HK-2 (cell line): ENCODE measurements around the gene ETS2.
"Not testable (repeated sequence)": the region's sequence is repeated elsewhere in the genome, so short reads cannot be mapped to it uniquely, and the experiment has no call there.

Source experiments
- DNase-seq: peaks from one replicate; pipeline ENCODE4 v3.0.0-alpha.2; 2018; ENCODE audit not compliant: unreplicated experiment

ETS2 gene

DNA sequence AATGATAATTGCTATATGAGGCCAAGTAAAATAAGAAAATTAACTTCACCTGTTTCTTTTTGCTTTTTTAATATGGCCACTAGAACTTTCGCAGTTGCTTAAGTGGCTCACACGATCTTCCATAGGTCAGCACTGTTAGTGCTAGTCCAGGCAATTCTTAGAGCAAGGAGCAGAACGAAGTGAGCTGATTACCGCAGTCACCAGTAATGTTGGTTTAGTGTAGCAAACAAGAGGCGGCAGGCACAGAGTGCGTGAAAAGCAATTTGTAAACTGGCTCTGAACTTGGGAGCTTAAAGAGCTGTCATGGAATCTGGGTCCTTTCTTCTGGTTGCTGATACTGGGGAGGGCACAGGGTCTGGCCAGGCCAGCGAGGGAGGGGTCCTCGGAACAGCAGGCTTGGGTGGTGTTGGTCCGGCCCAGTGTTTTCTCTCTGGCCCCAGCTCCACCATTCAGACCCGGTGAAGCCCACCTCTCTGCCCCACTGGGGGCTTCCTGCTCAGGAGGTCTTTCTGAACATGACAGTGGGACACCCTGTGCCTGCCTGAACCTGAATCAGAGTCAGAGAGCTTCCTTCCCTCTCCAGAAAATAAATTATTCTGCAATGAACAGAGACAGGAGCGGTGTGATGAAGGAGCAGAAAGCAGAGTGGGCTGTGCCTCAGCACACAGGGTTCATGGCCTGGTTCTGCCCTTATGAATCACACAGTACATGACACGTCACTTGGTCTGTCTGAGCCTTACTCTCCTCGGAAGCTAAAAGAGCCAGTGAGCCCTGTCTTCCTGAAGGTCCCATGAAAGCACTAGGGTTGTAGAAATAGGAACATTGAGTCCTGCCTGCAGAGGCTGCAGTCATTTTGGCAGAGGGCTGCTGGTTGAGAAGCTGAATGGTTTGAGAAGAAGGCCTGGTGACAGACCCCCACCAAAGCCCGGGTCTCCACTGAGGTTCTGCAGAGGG, 11.9 kb downstream of the ETS2 start:
- DNase-seq: no peak

DNA sequence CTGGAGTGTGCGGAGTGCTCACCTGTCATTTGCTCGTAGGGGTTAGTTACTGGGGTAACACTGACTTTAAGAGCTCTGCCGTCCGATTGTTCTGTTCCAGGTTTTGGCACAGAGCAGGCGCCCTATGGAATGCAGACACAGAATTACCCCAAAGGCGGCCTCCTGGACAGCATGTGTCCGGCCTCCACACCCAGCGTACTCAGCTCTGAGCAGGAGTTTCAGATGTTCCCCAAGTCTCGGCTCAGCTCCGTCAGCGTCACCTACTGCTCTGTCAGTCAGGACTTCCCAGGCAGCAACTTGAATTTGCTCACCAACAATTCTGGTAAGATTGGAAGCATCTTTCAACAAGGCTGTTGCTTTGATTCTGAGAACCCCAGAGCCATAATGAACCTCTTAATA, 12.6 kb downstream of the ETS2 start:
- DNase-seq: no peak

DNA sequence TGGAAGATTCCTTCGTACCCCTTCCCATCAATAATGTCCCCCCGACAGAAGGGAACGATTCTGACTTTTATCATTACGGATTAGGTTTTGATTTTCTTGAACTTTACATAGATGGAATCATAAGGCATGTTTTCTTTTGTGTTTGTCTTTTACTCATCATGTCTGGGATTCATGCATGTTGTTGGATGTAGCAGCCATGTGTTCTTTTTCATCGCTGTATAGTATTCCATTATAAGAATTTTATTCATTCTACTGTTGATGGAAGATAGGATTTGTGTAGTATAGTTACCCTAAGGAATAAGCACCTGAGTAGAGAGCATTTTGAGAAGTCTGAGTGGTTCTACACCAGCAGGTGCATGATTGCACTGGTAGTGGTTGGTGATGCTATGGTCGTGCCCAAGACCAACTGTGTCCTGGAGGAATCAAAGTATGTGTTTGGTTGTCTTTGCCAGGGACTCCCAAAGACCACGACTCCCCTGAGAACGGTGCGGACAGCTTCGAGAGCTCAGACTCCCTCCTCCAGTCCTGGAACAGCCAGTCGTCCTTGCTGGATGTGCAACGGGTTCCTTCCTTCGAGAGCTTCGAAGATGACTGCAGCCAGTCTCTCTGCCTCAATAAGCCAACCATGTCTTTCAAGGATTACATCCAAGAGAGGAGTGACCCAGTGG, 13.5 kb downstream of the ETS2 start:
- DNase-seq: no peak

DNA sequence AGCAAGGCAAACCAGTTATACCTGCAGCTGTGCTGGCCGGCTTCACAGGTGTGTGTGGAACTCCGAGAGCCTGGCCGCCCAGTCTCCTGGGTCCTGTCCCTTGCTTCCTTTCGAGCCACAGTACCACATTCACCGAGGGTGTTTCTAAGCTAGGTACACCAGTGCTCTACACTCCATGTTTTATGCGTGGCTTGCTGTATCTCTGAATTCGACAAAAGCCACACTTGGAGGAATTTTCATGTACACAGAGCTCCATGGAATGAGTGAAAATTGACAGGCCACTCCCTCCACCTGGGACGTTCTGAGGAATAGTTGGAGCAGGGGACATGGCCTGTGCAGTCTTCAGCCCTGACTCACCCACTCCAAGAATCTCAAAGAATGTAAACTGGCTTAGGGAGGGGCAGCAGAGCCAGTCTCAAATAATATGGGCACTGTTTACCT, 14.0 kb downstream of the ETS2 start:
- DNase-seq: peak; percentile 56

DNA sequence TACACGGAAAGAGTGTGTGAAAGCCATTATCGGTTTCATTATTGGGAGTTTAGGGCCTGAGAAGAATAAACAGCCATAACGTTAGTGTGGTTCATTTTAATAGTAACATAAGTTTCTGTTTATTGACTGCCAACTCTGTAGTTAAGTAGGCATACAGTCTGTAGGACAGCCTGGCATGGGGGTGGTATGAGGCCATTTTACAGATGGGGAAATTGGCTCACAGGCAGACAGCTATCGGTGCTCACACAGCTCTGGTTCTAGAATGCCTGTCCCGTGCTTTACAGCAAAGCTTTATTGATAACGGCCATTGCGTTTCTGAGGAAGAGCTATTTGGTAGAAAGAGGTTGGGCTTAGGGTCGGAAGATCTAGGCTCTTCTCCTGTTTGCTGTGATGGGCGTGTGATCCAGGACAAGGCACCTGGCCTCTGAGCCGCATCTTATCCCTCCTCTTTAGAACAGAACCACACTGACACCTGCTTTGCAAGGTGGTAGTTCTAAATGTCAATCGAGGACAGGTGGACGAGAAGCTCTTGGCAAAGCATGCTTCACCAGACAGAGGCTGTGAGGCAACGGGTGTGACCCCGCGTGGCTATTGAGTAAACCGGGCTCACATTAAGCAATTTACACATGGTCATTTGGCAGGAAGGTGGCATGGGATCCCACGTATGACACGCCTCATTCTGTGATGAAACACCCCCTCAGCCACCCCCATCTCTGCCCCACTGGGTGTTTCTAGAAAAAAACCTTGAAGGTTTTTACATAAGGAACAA, 14.9 kb downstream of the ETS2 start:
- DNase-seq: no peak

DNA sequence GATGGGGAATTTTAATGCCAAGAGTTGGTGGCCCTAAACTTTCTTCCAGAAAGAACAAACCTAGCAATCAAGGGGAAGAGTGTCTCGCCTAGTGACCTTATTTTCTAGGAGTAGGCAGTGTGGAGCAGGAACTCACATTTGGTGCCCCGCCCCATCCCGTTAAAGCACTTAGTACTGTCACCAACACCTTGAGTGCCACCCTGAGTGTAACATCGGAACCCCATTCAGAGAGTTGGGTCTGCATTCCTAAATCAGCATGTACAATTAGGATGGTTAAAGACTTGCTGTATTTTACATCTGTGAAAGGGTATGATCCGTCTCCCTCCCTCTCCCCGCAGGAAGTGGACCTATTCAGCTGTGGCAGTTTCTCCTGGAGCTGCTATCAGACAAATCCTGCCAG, 15.5 kb downstream of the ETS2 start:
- no peak for DNase-seq

DNA sequence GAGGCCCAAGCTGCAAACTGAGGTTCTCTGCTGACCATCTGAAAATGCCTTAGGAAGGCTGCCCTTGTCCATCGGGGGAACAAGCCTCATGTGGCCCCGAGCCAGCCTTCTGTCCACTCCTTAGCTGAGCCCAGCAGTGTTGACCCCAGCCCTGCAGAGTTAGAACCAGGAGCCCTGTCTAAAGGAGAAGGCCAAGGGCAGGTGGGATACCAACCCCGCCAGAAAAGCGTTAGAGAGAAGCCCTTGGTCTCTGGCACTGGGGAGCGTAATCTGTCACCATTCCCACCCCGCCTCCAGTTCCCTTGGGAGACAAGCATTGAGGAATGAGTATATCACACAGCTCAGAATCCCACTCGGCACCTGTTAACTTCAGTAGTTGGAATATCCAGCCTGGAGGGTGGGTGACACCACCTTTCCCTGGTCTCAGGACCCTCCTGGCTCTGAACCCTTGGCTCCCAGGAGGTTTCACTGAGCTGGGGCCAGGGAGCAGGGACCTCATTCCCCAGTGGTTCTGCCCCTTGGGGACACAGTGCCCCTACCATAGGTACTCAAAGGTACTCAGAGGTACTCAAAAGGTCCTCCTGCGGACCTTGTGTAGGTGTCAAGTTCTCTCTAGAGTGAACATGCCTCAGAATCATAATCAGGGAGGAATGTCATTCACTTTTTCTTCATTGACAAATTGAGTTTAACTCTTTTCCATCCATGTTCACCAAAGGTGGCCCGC, 16.4 kb downstream of the ETS2 start:
- no peak for DNase-seq

DNA sequence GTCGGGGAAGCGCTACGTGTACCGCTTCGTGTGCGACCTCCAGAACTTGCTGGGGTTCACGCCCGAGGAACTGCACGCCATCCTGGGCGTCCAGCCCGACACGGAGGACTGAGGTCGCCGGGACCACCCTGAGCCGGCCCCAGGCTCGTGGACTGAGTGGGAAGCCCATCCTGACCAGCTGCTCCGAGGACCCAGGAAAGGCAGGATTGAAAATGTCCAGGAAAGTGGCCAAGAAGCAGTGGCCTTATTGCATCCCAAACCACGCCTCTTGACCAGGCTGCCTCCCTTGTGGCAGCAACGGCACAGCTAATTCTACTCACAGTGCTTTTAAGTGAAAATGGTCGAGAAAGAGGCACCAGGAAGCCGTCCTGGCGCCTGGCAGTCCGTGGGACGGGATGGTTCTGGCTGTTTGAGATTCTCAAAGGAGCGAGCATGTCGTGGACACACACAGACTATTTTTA, 17.1 kb downstream of the ETS2 start:
- DNase-seq: no peak

DNA sequence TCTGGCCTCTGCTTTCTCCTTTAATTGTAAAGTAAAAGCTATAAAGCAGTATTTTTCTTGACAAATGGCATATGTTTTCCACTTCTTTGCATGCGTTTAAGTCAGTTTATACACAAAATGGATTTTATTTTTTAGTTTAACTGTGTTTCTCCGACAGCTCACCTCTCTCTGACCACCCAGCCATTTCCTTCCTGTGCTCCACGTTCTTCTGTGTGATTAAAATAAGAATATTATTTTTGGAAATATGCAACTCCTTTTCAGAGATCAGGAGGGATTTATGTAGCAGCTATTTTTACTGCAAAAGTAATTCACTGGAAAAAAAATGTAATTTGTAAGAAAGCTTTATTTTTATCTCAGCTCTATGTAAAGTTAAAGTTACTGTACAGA, 18.0 kb downstream of the ETS2 start:
- DNase-seq: no peak

DNA sequence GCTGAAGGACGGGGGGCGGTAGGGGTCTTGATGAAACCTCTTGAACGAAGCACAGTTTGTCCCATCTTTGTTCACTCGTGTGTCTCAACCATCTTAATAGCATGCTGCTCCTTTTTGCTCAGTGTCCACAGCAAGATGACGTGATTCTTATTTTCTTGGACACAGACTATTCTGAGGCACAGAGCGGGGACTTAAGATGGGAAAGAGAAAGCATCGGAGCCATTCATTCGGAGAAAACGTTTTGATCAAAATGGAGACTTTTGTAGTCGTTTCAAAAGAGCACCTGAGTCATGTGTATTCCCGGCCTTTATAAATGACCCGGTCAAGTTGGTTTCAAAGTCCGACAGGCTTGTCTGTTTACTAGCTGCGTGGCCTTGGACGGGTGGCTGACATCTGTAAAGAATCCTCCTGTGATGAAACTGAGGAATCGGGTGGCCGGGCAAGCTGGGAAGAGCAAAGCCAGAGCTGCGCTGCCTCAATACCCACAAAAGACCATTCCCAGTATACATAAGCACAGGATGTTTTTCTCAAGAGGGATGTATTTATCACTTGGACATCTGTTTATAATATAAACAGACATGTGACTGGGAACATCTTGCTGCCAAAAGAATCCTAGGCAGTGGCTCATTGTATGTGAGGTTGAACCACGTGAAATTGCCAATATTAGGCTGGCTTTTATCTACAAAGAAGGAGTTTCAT, 18.5 kb downstream of the ETS2 start:
- no peak for DNase-seq

DNA sequence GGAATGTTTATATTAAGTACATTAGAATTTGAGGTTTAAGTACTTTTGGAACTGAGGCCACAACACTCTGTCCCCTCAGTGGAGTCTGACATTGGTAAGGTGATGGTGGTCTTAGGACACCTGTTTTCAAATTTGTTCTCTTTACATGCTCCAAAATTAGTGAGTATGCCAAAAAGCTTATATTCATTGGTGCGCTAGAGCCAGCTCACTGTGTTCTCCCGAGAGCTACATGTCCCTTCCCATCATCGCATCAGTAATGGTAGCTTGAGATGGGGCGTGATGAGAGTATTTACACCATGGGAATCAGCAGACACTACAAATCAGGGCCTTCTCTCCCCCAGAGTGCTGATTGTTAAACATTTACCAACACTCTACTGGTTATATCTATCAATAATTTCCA, 19.5 kb downstream of the ETS2 start:
- no peak for DNase-seq

DNA sequence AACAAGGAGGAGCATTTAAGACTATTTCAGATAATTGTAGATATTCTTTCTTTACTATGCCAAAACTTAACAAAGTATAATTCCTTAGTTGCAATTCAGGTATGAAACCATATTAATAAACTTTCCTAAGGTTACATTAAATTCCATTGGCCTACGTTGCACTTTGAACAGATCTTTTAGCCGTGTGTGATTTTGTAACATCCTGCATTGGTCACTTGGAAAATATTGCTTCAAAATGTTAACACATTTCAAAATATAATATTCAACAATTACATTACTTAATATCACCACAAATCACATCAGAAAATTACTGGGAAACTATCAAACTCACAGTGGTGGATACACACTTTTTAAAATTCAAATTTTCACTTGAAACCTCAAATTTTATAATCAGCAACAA, 20.2 kb downstream of the ETS2 start:
- DNase-seq: no peak

DNA sequence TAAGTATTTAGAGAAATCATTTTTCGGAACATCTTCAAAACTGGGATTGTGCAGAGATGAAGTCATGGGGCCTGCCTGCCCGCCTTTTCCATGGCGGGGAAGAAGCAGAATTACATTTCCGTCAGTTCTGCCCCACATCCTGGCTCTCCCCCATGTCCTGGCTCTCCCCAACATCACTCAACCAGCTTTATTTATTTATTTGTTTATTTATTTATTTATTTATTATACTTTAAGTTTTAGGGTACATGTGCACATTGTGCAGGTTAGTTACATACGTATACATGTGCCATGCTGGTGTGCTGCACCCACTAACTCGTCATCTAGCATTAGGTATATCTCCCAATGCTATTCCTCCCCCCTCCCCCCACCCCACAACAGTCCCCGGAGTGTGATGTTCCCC, 22.4 kb downstream of the ETS2 start:
- DNase-seq: not testable (repeated sequence)

DNA sequence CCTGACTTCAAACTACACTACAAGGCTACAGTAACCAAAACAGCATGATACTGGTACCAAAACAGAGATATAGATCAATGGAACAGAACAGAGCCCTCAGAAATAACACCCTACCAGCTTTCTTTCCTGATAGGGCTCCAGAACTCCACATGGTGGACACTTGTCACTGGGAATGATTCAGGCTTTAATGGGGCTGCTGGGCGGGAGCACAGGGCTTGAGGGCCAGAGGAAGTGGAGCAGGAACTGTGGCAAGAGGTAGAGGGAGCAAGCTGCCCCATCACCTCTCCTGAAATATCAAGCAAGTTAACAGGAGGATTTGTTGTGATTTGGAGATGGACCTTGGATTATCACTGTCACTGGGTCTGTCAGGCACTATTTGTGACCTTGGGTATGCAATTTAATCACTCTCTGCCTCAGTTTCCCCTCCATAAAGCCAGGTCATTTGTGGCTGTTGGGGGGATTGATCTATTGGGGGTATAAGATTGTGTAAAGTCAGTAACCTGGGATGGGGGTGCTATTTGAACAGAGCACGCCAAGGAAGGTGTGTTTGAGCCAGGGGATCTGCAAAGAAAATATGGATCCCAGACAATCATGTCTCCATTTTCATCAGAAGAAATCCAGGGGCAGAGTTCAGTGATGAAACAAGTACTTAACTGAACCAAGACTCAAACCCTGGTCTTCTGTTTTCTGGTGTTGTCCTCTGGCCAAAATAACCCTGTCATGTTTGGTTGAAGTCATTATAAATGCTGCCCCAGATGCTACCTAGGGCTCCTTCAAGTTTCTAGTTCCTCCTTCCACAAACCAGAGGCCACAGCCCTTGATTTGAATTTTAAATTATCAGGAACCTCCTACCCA, 25.2 kb downstream of the ETS2 start:
- no peak for DNase-seq

DNA sequence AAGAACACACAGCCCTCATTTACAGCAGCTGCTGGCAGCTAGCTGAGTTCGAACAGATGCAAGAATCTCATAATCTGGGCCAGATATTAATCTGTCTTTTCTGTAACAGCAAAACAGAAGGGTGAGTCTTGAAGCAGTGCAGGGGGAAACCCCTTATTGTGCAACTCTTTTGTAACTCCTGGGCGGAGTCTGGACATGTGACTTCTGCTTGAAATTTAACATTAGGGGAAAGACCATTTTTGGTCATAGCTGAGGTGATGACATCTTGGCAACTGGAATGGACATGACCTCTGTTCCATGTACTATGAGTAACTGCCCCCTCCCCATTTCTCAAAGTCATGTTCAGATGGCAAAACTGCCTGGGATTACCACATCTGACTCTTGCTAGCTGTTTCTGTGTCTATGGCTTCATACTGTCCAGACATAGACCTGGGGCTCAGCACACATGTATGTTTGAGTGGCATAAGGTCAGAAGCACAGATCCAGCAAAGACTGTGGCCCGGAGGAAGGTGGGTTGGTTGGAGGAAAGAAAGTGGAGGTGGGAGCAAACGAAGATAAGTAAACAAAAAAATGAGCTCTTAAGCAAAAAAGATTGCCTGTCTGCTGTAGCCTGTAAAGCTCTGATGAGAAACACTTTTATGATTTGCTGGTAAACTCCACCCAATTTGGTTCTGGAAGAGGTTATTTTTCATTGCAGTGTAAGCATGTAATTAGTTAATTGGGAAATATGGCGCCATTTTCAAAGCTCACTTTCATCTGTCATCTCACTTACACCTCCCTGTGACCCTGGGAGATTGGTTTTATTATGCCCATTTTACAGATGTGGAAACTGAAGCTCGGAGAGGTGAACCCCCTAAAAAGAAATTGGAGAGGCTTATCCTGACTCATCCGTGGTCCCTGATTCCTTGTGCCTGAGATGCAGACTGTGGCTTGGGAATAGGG, 26.1 kb downstream of the ETS2 start:
- DNase-seq: peak; percentile 15

DNA sequence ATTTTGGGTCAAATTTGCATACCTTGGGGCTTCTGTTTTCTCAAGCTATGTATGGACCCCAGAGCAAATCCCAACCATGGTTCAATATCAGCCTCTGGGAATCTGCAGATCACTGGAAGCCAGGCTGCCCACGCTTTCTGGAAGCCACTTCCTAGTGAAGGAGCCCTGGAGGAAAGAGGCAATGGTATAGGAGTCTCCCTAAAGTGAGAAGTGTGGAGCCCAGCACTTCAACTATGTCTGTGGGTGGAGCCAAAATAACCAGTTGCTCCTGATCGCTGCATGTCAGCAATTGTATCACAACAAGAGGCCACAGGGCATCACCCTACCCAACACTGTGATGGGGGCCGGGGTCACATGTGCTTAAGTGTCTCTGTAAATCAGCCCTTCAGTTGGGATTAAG, 26.9 kb downstream of the ETS2 start:
- DNase-seq: no peak

DNA sequence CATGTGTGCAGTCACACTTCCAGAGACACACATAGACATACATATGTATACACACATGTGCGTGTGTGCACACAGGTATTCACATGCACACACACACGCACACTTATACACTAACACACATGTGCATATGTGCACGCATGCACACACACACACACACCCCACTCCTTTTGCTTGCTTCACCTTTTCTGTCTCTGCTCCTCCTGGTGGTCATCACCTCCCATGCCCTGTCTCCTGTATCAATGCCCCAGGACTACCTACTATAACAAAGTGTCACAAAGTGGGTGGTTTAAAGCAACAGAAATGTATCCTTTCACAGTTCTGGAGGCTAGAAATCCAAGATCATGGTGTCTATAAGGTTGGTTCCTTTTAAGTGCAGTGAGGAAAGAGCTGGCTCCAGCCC, 27.4 kb downstream of the ETS2 start:
- no peak for DNase-seq

DNA sequence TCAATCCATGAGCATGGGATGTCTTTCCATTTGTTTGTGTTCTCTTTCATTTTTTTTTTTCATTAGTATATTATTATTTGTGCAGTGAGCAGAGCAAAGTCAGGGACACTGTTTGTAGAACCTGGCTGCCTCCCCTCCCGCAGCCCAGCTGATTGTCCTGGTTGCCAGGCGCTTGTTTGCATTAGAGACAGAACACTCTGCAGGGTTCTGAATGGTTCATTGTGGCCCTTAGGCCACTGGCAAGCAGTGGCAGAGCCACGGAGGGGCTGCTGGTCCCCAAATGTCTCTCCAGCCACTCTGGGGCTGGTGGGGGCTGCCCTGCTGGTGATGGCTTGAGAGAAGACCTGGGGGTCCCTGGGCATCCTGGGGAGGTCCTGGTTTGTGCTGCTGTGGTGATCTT, 29.0 kb downstream of the ETS2 start:
- no peak for DNase-seq
